Lower leg skin (tissue), 4 donors: ENCODE results near the gene TCAP. TPM values are rescaled to one million over a fixed set of nuclear protein-coding genes. Genes with fewer than 3 reads are reported as not detected.

Source experiments
- DNase-seq, 2 donors: peaks; one replicate each; pipeline ENCODE4 v3.0.0-alpha.2; 2019; ENCODE audit warnings: low spot score in 2 of 2
- H3K4me3 ChIP-seq: fragments of 200-600 bp; sonication (generic); 2 replicates; pipeline ENCODE4 v1.5.1; 2017; ENCODE audit warnings: mild to moderate bottlenecking, low read depth; ENCODE audit not compliant: poor library complexity, severe bottlenecking
- POLR2A ChIP-seq, 2 donors: fragments of 450-650 bp; IDR thresholded peaks; one replicate each; pipeline ENCODE4 v1.6.1; 2016 to 2017; ENCODE audit warnings: antibody characterized with exemption in 2 of 2, mild to moderate bottlenecking in 1 of 2, moderate library complexity in 1 of 2
- WGBS, 2 donors: methylation state at CpG; one replicate each; pipeline ENCODE4 v1.1.5; 2018; 5-methylcytosine and 5-hydroxymethylcytosine counted together
- intact Hi-C: fragments of 100-400 bp; cut with DNase I; formaldehyde crosslinking; loops from one replicate; pipeline ENCODE4 v1.15.0; 2023; ENCODE audit warnings: low total_unique reads
- total RNA-seq, 4 donors: library from RNA; depleted of rRNA; stranded (reverse); fragments of >200 nt; gene quantifications; one replicate each; pipeline ENCODE4 v1.1.0, GENCODE V29; 2016
- TF ChIP-seq, protein P1 (sequence below), 3 donors: fragments of 450-650 bp; IDR thresholded peaks; one replicate each; pipeline ENCODE4 v1.5.1; 2016; ENCODE audit warnings: antibody characterized with exemption in 3 of 3, mild to moderate bottlenecking in 3 of 3, moderate library complexity in 2 of 3

Gene TCAP
- total RNA-seq, 4 donors from 2014 or later: 0.44 to 3.8 (median 0.62) TPM; not detected in 1

- no peak for DNase-seq
- WGBS, 2 donors: 41 to 52% methylated on average over 2 of the region's 2 CpGs
- TF ChIP-seq, protein P1, sequence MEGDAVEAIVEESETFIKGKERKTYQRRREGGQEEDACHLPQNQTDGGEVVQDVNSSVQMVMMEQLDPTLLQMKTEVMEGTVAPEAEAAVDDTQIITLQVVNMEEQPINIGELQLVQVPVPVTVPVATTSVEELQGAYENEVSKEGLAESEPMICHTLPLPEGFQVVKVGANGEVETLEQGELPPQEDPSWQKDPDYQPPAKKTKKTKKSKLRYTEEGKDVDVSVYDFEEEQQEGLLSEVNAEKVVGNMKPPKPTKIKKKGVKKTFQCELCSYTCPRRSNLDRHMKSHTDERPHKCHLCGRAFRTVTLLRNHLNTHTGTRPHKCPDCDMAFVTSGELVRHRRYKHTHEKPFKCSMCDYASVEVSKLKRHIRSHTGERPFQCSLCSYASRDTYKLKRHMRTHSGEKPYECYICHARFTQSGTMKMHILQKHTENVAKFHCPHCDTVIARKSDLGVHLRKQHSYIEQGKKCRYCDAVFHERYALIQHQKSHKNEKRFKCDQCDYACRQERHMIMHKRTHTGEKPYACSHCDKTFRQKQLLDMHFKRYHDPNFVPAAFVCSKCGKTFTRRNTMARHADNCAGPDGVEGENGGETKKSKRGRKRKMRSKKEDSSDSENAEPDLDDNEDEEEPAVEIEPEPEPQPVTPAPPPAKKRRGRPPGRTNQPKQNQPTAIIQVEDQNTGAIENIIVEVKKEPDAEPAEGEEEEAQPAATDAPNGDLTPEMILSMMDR (IDR thresholded peaks at IDR 0.05): no peak
- TF ChIP-seq POLR2A (IDR thresholded peaks at IDR 0.05): no peak
- intact Hi-C loops: no loop called here
- H3K4me3 ChIP-seq: no peak overlapping the region
These were observed 1.1 kb downstream of the TCAP start for GRCh38 chr17:39666231-39666600.

- TF ChIP-seq, protein P1 (IDR thresholded peaks at IDR 0.05): no peak
- TF ChIP-seq POLR2A (IDR thresholded peaks at IDR 0.05): no peak
- no peak for DNase-seq
- intact Hi-C loops: no loop called here
- no peak overlapping the region for H3K4me3 ChIP-seq
- WGBS, 2 donors: 40 to 61% methylated on average over 9 to 11 of the region's 11 CpGs
These were observed 1.6 kb downstream of the TCAP start for GRCh38 chr17:39666601-39667261.

GRCh38 chr17:39667262-39667944 is 2.3 kb downstream of the TCAP start:
- WGBS, 2 donors: 8 to 18% methylated on average over 25 to 37 of the region's 49 CpGs
- DNase-seq: no peak
- H3K4me3 ChIP-seq: no peak overlapping the region
- intact Hi-C loops: no loop called here
- TF ChIP-seq, protein P1 (IDR thresholded peaks at IDR 0.05): no peak
- TF ChIP-seq POLR2A (IDR thresholded peaks at IDR 0.05): no peak

- H3K4me3 ChIP-seq: no peak within 1 kb of the TSS
- TF ChIP-seq, protein P1 (IDR thresholded peaks at IDR 0.05): peak in 1 of 3 donors; percentile 13
- TF ChIP-seq POLR2A (IDR thresholded peaks at IDR 0.05): no peak
- intact Hi-C loops: no loop called here
- 2 to 4% methylated on average over 80 to 82 of the region's 85 CpGs for WGBS, 2 donors
- peak in 1 of 2 donors; percentile 94 for DNase-seq
These were observed 3.1 kb downstream of the TCAP start, which contains the start of gene PNMT for GRCh38 chr17:39667945-39668924. PNMT (plus strand) TSS chr17:39668453; CDS start chr17:39668476, 23 bp downstream.

- no peak for TF ChIP-seq POLR2A (IDR thresholded peaks at IDR 0.05)
- TF ChIP-seq, protein P1 (IDR thresholded peaks at IDR 0.05): no peak
- no peak for DNase-seq
- intact Hi-C loops: no loop called here
- H3K4me3 ChIP-seq: no peak overlapping the region
- 82 to 85% methylated on average over 21 to 23 of the region's 23 CpGs for WGBS, 2 donors
These were observed 5.0 kb downstream of the TCAP start for GRCh38 chr17:39669897-39670735.
